ENCODE results near the gene SLC13A2. TPM values are rescaled to one million over a fixed set of nuclear protein-coding genes. Genes with fewer than 3 reads are reported as not detected.

SLC13A2 gene
- polyA plus RNA-seq, 2 donors = 0.02 TPM; not detected in 1

GRCh38 chr17:28491286-28491685 is 17.8 kb downstream of the SLC13A2 start:
- Histone ChIP-seq H3K36me3 (ENCODE audit: control insufficient read depth in 2 of 2, insufficient read depth in 2 of 2, low read length in 1 of 2) (no peaks in the 10 kb centered on the region), H3K4me1 (ENCODE audit: control insufficient read depth in 2 of 2, insufficient read depth in 2 of 2, low read length in 1 of 2) (peaks cover 0 to 3% of the 10 kb centered on the region in 2 donors)
- 86 to 90% methylated on average over 11 of the region's 11 CpGs for WGBS, 2 donors

DNA sequence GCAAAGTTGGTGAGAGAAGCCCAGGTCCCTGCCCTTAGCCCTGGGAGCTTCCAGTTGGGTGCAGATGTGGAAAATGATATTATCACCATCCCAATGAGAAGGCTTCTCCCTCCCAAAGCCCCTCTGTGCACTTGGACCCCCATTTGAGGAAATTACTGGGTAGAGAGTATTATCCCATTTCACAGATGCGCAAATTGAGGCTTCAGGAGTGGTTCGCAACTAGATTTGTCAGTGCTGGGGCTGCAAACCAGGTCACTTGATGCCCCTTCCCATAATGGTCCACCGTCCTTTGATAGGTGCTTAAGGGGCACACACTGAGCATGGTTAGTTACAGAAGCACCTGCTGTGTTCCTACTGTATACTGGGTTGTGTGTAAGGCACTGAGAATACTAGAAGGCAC is 18.4 kb downstream of the SLC13A2 start:
- Histone ChIP-seq H3K4me3 (ENCODE audit: low read depth in 1 of 2, low read length in 2 of 2) (no peak overlapping the region), H3K9me3 (ENCODE audit: control insufficient read depth in 2 of 2, insufficient read depth in 1 of 2, low read depth in 1 of 2, low read length in 1 of 2) (peaks cover 0 to 3% of the 10 kb centered on the region in 2 donors), H3K27me3 (ENCODE audit: control insufficient read depth in 1 of 2, insufficient read depth in 2 of 2, low read length in 2 of 2) (no peaks in the 10 kb centered on the region), H3K27ac (ENCODE audit: low read depth in 2 of 2, low read length in 1 of 2) (no peak overlapping the region), H3K36me3 (ENCODE audit: control insufficient read depth in 2 of 2, insufficient read depth in 2 of 2, low read length in 1 of 2) (no peaks in the 10 kb centered on the region), H3K4me1 (ENCODE audit: control insufficient read depth in 2 of 2, insufficient read depth in 2 of 2, low read length in 1 of 2) (peaks cover 0 to 3% of the 10 kb centered on the region in 2 donors)
- WGBS, 2 donors = 90 to 92% methylated on average over 3 of the region's 3 CpGs

More at GRCh38 chr17:28491286-28491685, 17.8 kb downstream of the SLC13A2 start:
- no peaks in the 10 kb centered on the region for H3K27me3 ChIP-seq (ENCODE audit: control insufficient read depth in 1 of 2, insufficient read depth in 2 of 2, low read length in 2 of 2)
- H3K27ac ChIP-seq (ENCODE audit: low read depth in 2 of 2, low read length in 1 of 2) = no peak overlapping the region
- no peak overlapping the region for H3K4me3 ChIP-seq (ENCODE audit: low read depth in 1 of 2, low read length in 2 of 2)
- H3K9me3 ChIP-seq (ENCODE audit: control insufficient read depth in 2 of 2, insufficient read depth in 1 of 2, low read depth in 1 of 2, low read length in 1 of 2) = peaks cover 0 to 3% of the 10 kb centered on the region in 2 donors

DNA sequence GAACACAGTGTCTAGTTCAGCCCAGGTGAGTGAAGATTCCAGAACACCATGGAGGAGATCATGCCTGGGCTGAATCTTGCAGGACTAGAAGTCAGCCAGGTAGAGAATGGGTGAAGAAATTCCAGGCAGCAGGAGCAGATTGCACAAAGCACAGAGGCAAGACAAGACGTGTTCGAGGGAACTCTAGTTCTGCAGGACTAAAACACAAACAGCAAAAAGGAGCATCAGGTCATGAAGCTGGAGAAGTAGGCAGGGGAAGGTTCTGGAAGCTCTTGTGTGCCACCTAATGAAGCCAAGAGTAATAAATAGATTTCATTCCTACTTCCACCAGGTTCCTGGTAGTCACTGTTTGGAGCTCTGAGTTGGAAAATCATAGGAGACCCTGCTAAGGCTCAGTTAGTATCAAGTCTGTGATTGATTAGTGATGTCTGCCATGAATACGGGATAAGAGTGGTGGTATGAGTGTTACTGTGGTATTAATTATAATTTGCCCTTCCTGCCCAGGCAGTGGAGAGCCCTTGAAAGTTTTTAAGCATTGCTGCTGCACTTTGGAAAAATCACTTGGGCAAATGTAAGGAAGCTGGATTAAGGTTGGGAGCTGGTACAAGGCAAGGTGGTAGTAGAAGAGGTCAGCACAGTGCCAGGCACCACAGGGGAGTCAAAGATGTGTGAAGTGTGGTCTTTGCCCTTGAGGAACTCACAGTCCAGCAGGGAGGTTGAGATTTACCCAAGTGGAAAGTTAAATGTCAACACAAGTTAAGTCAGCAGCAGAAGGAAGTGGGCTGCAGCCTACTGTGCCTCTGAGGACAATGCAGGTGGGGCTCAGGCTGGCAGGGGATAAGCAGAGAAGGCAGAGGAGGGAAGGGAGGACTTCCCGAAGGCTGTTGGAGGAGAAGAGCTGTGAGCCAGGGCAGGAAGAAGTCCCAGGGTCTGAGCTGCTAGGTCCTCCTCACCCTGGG is 19.2 kb downstream of the SLC13A2 start:
- H3K9me3 ChIP-seq (ENCODE audit: control insufficient read depth in 2 of 2, insufficient read depth in 1 of 2, low read depth in 1 of 2, low read length in 1 of 2) = peaks cover 0 to 3% of the 10 kb centered on the region in 2 donors
- H3K4me3 ChIP-seq (ENCODE audit: low read depth in 1 of 2, low read length in 2 of 2) = no peak overlapping the region
- WGBS, 2 donors = 49 to 57% methylated on average over 4 of the region's 4 CpGs
- H3K27ac ChIP-seq (ENCODE audit: low read depth in 2 of 2, low read length in 1 of 2) = no peak overlapping the region
- H3K27me3 ChIP-seq (ENCODE audit: control insufficient read depth in 1 of 2, insufficient read depth in 2 of 2, low read length in 2 of 2) = no peaks in the 10 kb centered on the region
- no peaks in the 10 kb centered on the region for H3K36me3 ChIP-seq (ENCODE audit: control insufficient read depth in 2 of 2, insufficient read depth in 2 of 2, low read length in 1 of 2)
- H3K4me1 ChIP-seq (ENCODE audit: control insufficient read depth in 2 of 2, insufficient read depth in 2 of 2, low read length in 1 of 2) = peaks cover 0 to 7% of the 10 kb centered on the region in 2 donors

DNA sequence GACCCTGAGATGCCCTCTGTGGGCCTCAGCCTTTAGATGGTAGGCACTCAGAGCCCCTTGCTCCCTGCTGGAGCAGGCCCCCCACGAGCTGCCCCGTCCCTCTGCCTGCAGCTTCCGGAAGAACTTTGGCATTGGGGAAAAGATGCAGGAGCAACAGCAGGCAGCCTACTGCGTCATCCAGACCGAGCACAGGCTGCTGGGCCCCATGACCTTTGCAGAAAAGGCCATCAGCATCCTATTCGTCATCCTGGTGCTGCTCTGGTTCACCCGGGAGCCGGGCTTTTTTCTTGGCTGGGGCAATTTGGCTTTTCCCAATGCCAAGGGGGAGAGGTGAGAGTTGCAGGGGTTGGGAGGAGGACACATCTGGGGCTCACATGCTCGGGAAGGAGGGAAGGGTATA is 20.0 kb downstream of the SLC13A2 start:
- WGBS, 2 donors = 50 to 53% methylated on average over 9 of the region's 9 CpGs
- Histone ChIP-seq H3K4me1 (ENCODE audit: control insufficient read depth in 2 of 2, insufficient read depth in 2 of 2, low read length in 1 of 2) (peaks cover 0 to 10% of the 10 kb centered on the region in 2 donors), H3K27me3 (ENCODE audit: control insufficient read depth in 1 of 2, insufficient read depth in 2 of 2, low read length in 2 of 2) (no peaks in the 10 kb centered on the region), H3K36me3 (ENCODE audit: control insufficient read depth in 2 of 2, insufficient read depth in 2 of 2, low read length in 1 of 2) (no peaks in the 10 kb centered on the region), H3K27ac (ENCODE audit: low read depth in 2 of 2, low read length in 1 of 2) (no peak overlapping the region), H3K9me3 (ENCODE audit: control insufficient read depth in 2 of 2, insufficient read depth in 1 of 2, low read depth in 1 of 2, low read length in 1 of 2) (peaks cover 0 to 3% of the 10 kb centered on the region in 2 donors), H3K4me3 (ENCODE audit: low read depth in 1 of 2, low read length in 2 of 2) (no peak overlapping the region)

DNA sequence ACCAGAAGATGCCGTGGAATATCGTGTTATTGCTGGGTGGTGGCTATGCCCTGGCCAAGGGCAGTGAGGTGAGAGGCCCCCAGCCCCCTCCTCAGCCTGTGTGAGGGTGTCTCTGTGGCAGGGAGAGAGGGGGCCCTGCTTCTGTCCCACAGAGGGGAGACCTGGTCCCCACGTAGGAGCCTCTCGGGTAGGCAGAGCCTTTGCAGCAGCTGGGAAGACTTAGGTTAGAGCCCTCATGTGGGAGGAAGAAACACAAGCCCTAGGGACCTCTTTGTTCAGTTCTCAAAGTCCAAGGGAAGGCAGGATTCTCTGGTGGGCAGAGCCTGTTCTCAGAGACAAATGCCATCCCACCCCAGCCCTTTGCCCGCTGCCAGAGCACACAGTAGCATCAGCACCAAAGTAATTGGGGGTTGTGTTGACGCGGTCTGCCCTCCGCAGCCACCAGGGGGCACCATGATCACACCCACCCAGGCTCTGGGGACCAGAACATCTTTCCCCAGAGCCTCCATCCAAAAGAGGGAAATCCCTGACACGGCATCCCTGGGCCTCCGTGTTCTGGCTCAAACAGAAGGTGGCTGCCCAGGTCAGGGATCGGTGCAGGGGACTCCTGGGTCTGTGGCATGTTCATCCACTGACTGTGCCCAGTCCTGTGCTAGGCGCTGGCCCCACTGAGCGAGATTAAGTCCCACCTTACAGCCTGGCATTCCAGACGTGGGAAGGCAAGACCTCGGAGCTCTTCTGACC is 21.2 kb downstream of the SLC13A2 start:
- Histone ChIP-seq H3K9me3 (ENCODE audit: control insufficient read depth in 2 of 2, insufficient read depth in 1 of 2, low read depth in 1 of 2, low read length in 1 of 2) (peaks cover 0 to 3% of the 10 kb centered on the region in 2 donors), H3K27ac (ENCODE audit: low read depth in 2 of 2, low read length in 1 of 2) (no peak overlapping the region), H3K4me3 (ENCODE audit: low read depth in 1 of 2, low read length in 2 of 2) (no peak overlapping the region), H3K36me3 (ENCODE audit: control insufficient read depth in 2 of 2, insufficient read depth in 2 of 2, low read length in 1 of 2) (no peaks in the 10 kb centered on the region), H3K4me1 (ENCODE audit: control insufficient read depth in 2 of 2, insufficient read depth in 2 of 2, low read length in 1 of 2) (peaks cover 0 to 12% of the 10 kb centered on the region in 2 donors), H3K27me3 (ENCODE audit: control insufficient read depth in 1 of 2, insufficient read depth in 2 of 2, low read length in 2 of 2) (no peaks in the 10 kb centered on the region)
- 40 to 42% methylated on average over 15 of the region's 15 CpGs for WGBS, 2 donors

DNA sequence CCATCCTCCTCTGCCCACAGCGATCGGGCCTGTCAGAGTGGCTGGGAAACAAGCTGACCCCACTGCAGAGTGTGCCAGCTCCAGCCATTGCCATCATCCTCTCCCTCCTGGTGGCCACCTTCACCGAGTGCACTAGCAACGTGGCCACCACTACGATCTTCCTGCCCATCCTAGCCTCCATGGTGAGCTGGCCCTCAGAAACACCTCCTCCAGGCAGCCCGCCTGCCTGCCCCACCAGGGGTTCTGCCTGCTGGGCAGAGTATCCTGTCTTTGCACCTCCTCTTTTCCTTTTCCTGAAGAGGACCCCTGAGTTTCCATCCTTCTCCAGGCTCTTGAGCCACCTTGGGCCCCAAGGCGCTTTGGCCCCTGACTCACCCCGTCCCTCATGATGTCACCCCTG is 22.2 kb downstream of the SLC13A2 start:
- H3K4me1 ChIP-seq (ENCODE audit: control insufficient read depth in 2 of 2, insufficient read depth in 2 of 2, low read length in 1 of 2) = peaks cover 0 to 19% of the 10 kb centered on the region in 2 donors
- no peak overlapping the region for H3K27ac ChIP-seq (ENCODE audit: low read depth in 2 of 2, low read length in 1 of 2)
- H3K27me3 ChIP-seq (ENCODE audit: control insufficient read depth in 1 of 2, insufficient read depth in 2 of 2, low read length in 2 of 2) = no peaks in the 10 kb centered on the region
- no peak overlapping the region for H3K4me3 ChIP-seq (ENCODE audit: low read depth in 1 of 2, low read length in 2 of 2)
- no peaks in the 10 kb centered on the region for H3K36me3 ChIP-seq (ENCODE audit: control insufficient read depth in 2 of 2, insufficient read depth in 2 of 2, low read length in 1 of 2)
- WGBS, 2 donors = 89 to 93% methylated on average over 8 of the region's 8 CpGs
- peaks cover 0 to under 1% of the 10 kb centered on the region in 2 donors for H3K9me3 ChIP-seq (ENCODE audit: control insufficient read depth in 2 of 2, insufficient read depth in 1 of 2, low read depth in 1 of 2, low read length in 1 of 2)

DNA sequence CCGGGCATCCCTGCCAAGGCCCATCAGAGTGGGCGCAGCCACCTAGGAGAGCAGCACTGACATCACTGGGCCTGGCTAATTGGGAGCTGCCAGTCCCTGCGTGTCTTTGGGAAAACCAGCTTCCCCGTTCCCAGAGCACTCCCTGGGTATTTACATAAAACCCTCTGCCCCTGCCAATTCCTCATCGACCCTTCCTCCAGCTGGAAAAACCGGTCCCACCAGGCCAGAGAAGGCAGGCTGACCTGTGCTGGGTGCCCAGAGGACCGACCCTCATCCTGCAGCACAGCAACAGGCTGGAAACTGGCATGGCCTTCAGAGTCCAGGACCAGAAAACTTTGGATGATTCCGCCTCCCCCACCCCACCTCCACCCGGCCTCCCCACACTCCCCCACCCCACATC is 24.5 kb downstream of the SLC13A2 start:
- Histone ChIP-seq H3K9me3 (ENCODE audit: control insufficient read depth in 2 of 2, insufficient read depth in 1 of 2, low read depth in 1 of 2, low read length in 1 of 2) (no peaks in the 10 kb centered on the region), H3K36me3 (ENCODE audit: control insufficient read depth in 2 of 2, insufficient read depth in 2 of 2, low read length in 1 of 2) (no peaks in the 10 kb centered on the region), H3K4me3 (ENCODE audit: low read depth in 1 of 2, low read length in 2 of 2) (no peak overlapping the region), H3K4me1 (ENCODE audit: control insufficient read depth in 2 of 2, insufficient read depth in 2 of 2, low read length in 1 of 2) (peaks cover 6 to 19% of the 10 kb centered on the region in 2 donors), H3K27me3 (ENCODE audit: control insufficient read depth in 1 of 2, insufficient read depth in 2 of 2, low read length in 2 of 2) (no peaks in the 10 kb centered on the region), H3K27ac (ENCODE audit: low read depth in 2 of 2, low read length in 1 of 2) (peak overlapping the region in 1 of 2 donors; percentile 2)
- WGBS, 2 donors = 26 to 32% methylated on average over 9 of the region's 9 CpGs

DNA sequence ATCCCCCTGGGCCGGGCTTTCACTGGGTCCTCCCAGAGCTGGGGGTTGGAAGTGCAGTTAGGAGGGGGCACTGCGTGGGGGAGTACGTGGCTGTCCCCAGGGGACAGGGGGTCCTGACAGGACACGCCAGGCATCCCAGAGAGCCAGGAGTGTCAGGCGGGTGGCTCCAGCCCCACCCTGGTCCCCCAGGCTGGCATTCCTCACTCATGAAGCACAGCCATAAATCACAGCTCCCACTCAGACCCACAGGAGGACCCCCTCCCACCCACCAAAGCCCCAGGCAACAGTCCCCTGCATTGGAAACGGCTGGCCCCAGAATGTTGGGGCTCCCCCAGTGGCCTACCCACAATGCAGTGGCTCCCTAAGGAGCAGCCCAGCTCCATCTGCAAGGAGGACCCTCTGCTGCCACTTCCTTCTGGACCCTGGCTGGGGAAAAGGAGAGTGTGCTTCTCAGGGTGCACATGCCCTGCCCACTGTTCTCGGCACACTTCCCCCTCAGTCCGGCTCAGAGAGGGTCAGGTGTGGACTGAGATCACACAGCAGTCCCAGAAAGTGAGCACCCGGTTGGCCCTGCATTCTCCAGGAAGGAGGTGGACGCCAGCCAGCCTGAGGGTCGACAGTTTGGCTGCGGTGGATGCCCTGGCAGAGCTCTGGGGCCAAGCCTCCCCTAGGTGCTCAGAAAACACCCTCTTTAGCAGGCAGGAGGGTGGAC is 25.4 kb downstream of the SLC13A2 start:
- 58 to 61% methylated on average over 11 to 12 of the region's 12 CpGs for WGBS, 2 donors
- Histone ChIP-seq H3K27ac (ENCODE audit: low read depth in 2 of 2, low read length in 1 of 2) (no peak overlapping the region), H3K4me1 (ENCODE audit: control insufficient read depth in 2 of 2, insufficient read depth in 2 of 2, low read length in 1 of 2) (peaks cover 6 to 19% of the 10 kb centered on the region in 2 donors)

GRCh38 chr17:28499364-28499664 is 25.9 kb downstream of the SLC13A2 start:
- 78 to 83% methylated on average over 9 of the region's 9 CpGs for WGBS, 2 donors
- Histone ChIP-seq H3K4me1 (ENCODE audit: control insufficient read depth in 2 of 2, insufficient read depth in 2 of 2, low read length in 1 of 2) (peaks cover 6 to 19% of the 10 kb centered on the region in 2 donors), H3K4me3 (ENCODE audit: low read depth in 1 of 2, low read length in 2 of 2) (no peak overlapping the region)

More for the DNA sequence above, 25.4 kb downstream of the SLC13A2 start:
- H3K27me3 ChIP-seq (ENCODE audit: control insufficient read depth in 1 of 2, insufficient read depth in 2 of 2, low read length in 2 of 2) = no peaks in the 10 kb centered on the region
- no peaks in the 10 kb centered on the region for H3K36me3 ChIP-seq (ENCODE audit: control insufficient read depth in 2 of 2, insufficient read depth in 2 of 2, low read length in 1 of 2)
- H3K4me3 ChIP-seq (ENCODE audit: low read depth in 1 of 2, low read length in 2 of 2) = no peak overlapping the region
- no peaks in the 10 kb centered on the region for H3K9me3 ChIP-seq (ENCODE audit: control insufficient read depth in 2 of 2, insufficient read depth in 1 of 2, low read depth in 1 of 2, low read length in 1 of 2)

More at GRCh38 chr17:28499364-28499664, 25.9 kb downstream of the SLC13A2 start:
- no peaks in the 10 kb centered on the region for H3K27me3 ChIP-seq (ENCODE audit: control insufficient read depth in 1 of 2, insufficient read depth in 2 of 2, low read length in 2 of 2)
- no peaks in the 10 kb centered on the region for H3K9me3 ChIP-seq (ENCODE audit: control insufficient read depth in 2 of 2, insufficient read depth in 1 of 2, low read depth in 1 of 2, low read length in 1 of 2)
- H3K27ac ChIP-seq (ENCODE audit: low read depth in 2 of 2, low read length in 1 of 2) = no peak overlapping the region
- H3K36me3 ChIP-seq (ENCODE audit: control insufficient read depth in 2 of 2, insufficient read depth in 2 of 2, low read length in 1 of 2) = no peaks in the 10 kb centered on the region
